ENCODE measurements around the gene ATP6V0A1. TPM values are rescaled to one million over a fixed set of nuclear protein-coding genes. Genes with fewer than 3 reads are reported as not detected.

The ATP6V0A1 gene
- total RNA-seq, 1 donor: 40.0 TPM

GRCh38 chr17:42529061-42529460, 70.4 kb downstream of the ATP6V0A1 start:
- no peak overlapping the region for H3K4me3 ChIP-seq (ENCODE audit: low read depth, low read length)
- TF ChIP-seq CTCF (IDR thresholded peaks at IDR 0.05; ENCODE audit: insufficient read depth, low read length): no peak
- DNase-seq (ENCODE audit: low read depth): no peak

- H3K4me3 ChIP-seq (ENCODE audit: low read depth, low read length): no peak overlapping the region
- no peak for DNase-seq (ENCODE audit: low read depth)
- TF ChIP-seq CTCF (IDR thresholded peaks at IDR 0.05; ENCODE audit: insufficient read depth, low read length): no peak
These were observed 72.3 kb downstream of the ATP6V0A1 start for GRCh38 chr17:42530952-42531454.

- DNase-seq (ENCODE audit: low read depth): peak; percentile 36
- H3K4me3 ChIP-seq (ENCODE audit: low read depth, low read length): peak overlapping the region; percentile 40
- peak; percentile 42 for TF ChIP-seq CTCF (IDR thresholded peaks at IDR 0.05; ENCODE audit: insufficient read depth, low read length)
These were observed 73.0 kb downstream of the ATP6V0A1 start for GRCh38 chr17:42531455-42532354.

- TF ChIP-seq CTCF (IDR thresholded peaks at IDR 0.05; ENCODE audit: insufficient read depth, low read length): no peak
- DNase-seq (ENCODE audit: low read depth): no peak
- peak overlapping the region; percentile 83 for H3K4me3 ChIP-seq (ENCODE audit: low read depth, low read length)
These were observed 76.7 kb downstream of the ATP6V0A1 start for GRCh38 chr17:42535155-42536047.

- peak; percentile 87 for DNase-seq (ENCODE audit: low read depth)
- H3K4me3 ChIP-seq (ENCODE audit: low read depth, low read length): peak within 1 kb of the TSS; percentile 83
- no peak for TF ChIP-seq CTCF (IDR thresholded peaks at IDR 0.05; ENCODE audit: insufficient read depth, low read length)
These were observed 77.3 kb downstream of the ATP6V0A1 start, which contains the start of gene NAGLU for GRCh38 chr17:42536048-42536371. Gene NAGLU, plus strand, starts transcription at chr17:42536241. Its CDS starts 32 bp downstream, at chr17:42536273.

- H3K4me3 ChIP-seq (ENCODE audit: low read depth, low read length): peak overlapping the region; percentile 83
- DNase-seq (ENCODE audit: low read depth): peak; percentile 74
- TF ChIP-seq CTCF (IDR thresholded peaks at IDR 0.05; ENCODE audit: insufficient read depth, low read length): no peak
These were observed 77.9 kb downstream of the ATP6V0A1 start for GRCh38 chr17:42536372-42537155.

Data from fibroblast of the aortic adventitia (primary cell).